Stimulated activated effector memory CD8-positive, alpha-beta T cell treated with anti-CD3 and anti-CD28 coated beads, Interleukin-12 subunit alpha, Interleukin-12 subunit beta, amount 100 ng/mL, for 72 hours (primary cell): Measurements from ENCODE around the gene GPR15.
"Not testable (repeated sequence)": the region's sequence is repeated elsewhere in the genome, so short reads cannot be mapped to it uniquely, and the experiment has no call there.

ENCODE experiments used
- ATAC-seq: fragments of 150-1000 bp; cut with Tn5 transposase; 2 replicates; pipeline ENCODE4 v1.10.0; 2021
- DNase-seq, 2 donors: peaks; one replicate each; pipeline ENCODE4 v3.0.0; 2021 to 2022; ENCODE audit warnings: low spot score in 2 of 2
- H3K27ac Mint-ChIP-seq: one replicate; pipeline ENCODE4 v1.8.0; 2022; ENCODE audit warnings: mild to moderate bottlenecking, mixed read lengths
- H3K36me3 Mint-ChIP-seq: one replicate; pipeline ENCODE4 v1.8.0; 2022; ENCODE audit warnings: mild to moderate bottlenecking, mixed read lengths
- H3K4me1 Mint-ChIP-seq: one replicate; pipeline ENCODE4 v1.8.0; 2022; ENCODE audit warnings: mixed read lengths
- H3K4me3 Mint-ChIP-seq: one replicate; pipeline ENCODE4 v1.8.0; 2022; ENCODE audit warnings: mild to moderate bottlenecking, mixed read lengths
- H3K9me3 Mint-ChIP-seq: one replicate; pipeline ENCODE4 v1.8.0; 2022; ENCODE audit warnings: mixed read lengths

The GPR15 gene

DNA sequence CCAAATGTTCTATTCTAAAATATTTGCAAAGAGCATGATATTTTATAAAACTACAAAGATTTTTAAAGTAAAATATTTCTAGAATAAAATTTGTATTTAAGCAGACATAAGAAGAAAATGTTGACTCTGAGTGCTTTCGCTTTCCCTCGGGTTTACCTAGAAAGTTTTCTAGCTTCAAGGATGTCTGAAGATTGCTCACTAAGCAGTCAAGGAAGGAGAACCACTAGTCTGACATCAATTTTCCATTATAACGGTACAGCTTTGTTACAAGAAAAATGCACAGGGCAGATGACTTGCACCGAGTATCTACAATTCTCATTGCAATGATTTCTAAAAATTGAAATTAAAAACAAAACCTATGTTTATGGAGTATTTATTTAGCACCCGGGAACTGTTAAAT lies 14.2 kb downstream of the GPR15 start:
- Mint-ChIP-seq H3K4me3 (peak overlapping the region; percentile 40), H3K4me1 (peaks cover 40% of the 10 kb centered on the region)
- ATAC-seq: peak; percentile 95

DNA sequence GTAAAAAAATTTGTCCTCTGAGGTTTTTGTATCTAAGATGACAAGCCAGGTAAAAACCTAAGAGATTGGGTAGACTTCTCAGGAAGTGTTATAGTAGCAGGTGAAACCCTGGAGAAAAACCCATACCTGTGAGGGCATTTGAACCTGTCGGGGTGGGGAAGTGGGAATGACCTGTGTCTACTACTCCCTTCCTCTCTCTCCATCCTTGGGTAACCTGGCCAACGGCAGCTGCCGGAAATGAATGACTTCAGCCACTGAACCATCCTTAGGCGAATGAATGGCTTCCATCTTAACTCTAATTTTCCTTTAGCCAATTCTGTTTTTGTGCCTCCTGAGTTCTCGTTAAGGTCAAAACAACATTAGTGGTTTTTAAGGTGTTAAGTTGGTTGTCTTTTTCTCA lies 16.8 kb downstream of the GPR15 start:
- H3K9me3 Mint-ChIP-seq: no peaks in the 10 kb centered on the region
- peaks cover 29% of the 10 kb centered on the region for H3K36me3 Mint-ChIP-seq
- peaks cover 46% of the 10 kb centered on the region for H3K4me1 Mint-ChIP-seq
- no peak overlapping the region for H3K4me3 Mint-ChIP-seq
- ATAC-seq (no peak), DNase-seq (no peak)
- H3K27ac Mint-ChIP-seq: no peak overlapping the region

More for the DNA sequence above, 14.2 kb downstream of the GPR15 start:
- no peaks in the 10 kb centered on the region for H3K9me3 Mint-ChIP-seq
- H3K27ac Mint-ChIP-seq: peak overlapping the region; percentile 89
- peaks cover 8% of the 10 kb centered on the region for H3K36me3 Mint-ChIP-seq
- no peak for DNase-seq

DNA sequence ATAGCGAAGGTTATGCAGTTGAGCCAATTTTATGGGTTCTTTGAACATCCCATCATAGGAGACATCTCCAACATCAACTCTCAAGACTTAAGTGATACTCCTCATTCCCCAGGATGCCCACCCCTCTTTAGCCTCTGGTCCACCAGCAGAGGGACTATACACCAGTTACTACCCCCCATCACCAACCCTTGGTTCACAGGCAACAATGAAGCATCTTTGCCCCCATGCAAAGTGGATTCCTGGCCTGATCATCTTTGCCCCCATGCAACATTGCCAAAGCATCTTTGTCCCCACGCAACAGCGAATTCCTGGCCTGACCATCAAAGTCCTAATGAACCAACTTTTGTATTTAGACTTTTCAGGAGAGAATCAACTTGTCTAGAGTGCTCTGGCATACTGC lies 19.1 kb downstream of the GPR15 start:
- no peak overlapping the region for H3K4me3 Mint-ChIP-seq
- H3K4me1 Mint-ChIP-seq: peaks cover 66% of the 10 kb centered on the region
- peaks cover 52% of the 10 kb centered on the region for H3K36me3 Mint-ChIP-seq
- ATAC-seq (no peak), DNase-seq (no peak)
- peak overlapping the region; percentile 99 for H3K27ac Mint-ChIP-seq
- no peaks in the 10 kb centered on the region for H3K9me3 Mint-ChIP-seq

GRCh38 chr3:98551236-98551635 lies 19.5 kb downstream of the GPR15 start:
- peak overlapping the region; percentile 70 for H3K4me3 Mint-ChIP-seq
- peak overlapping the region; percentile 99 for H3K27ac Mint-ChIP-seq
- H3K4me1 Mint-ChIP-seq: peaks cover 67% of the 10 kb centered on the region
- peaks cover 56% of the 10 kb centered on the region for H3K36me3 Mint-ChIP-seq
- H3K9me3 Mint-ChIP-seq: no peaks in the 10 kb centered on the region
- DNase-seq (no peak), ATAC-seq (no peak)

- Mint-ChIP-seq H3K4me3 (peak overlapping the region; percentile 70), H3K9me3 (no peaks in the 10 kb centered on the region), H3K27ac (peak overlapping the region; percentile 99), H3K4me1 (peaks cover 68% of the 10 kb centered on the region), H3K36me3 (peaks cover 61% of the 10 kb centered on the region)
- ATAC-seq (no peak), DNase-seq (no peak)
Measured at GRCh38 chr3:98551754-98552153, 20.0 kb downstream of the GPR15 start.

DNA sequence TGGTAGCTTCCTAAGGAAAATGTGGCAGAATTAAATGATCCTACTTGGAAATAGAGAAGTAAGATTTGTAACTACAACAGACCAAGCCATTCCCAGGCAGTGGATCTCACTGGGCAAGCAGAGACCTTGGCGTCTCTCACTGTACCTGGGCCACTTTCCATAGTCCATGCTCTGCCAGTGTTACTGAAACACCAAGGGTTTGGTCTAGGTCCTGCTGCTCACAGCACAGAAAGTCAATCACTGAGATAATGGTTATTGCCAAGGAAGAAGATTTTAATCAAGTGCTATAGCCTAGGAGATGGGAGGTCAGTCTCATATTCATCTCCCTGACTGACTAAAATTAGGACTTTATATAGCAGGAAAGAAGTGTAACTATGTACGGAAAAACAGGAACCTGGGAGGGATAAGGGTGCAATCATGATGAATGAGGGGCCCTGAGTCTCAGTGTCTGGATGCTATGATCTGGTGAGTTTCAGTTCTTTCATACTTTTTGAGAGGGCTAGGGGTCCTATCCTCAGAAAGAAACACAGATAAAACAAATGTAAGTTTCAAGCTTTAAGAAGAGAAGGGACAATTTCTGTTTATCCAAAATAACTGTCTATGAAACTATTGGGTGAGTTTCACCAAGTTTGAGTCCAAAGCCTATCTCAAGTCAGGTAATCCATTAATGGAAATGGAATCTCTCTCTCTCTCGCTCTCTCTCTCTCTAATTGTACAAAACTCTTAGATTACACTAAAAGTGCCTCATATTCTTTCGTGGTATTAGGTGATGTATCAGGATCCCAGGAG lies 20.6 kb downstream of the GPR15 start:
- ATAC-seq (no peak), DNase-seq (no peak)
- peak overlapping the region; percentile 70 for H3K4me3 Mint-ChIP-seq
- peak overlapping the region; percentile 99 for H3K27ac Mint-ChIP-seq
- peaks cover 68% of the 10 kb centered on the region for H3K36me3 Mint-ChIP-seq
- no peaks in the 10 kb centered on the region for H3K9me3 Mint-ChIP-seq
- peaks cover 75% of the 10 kb centered on the region for H3K4me1 Mint-ChIP-seq

- ATAC-seq (no peak), DNase-seq (no peak)
- Mint-ChIP-seq H3K4me3 (peak overlapping the region; percentile 70), H3K36me3 (peaks cover 72% of the 10 kb centered on the region), H3K4me1 (peaks cover 82% of the 10 kb centered on the region), H3K27ac (peak overlapping the region; percentile 99), H3K9me3 (no peaks in the 10 kb centered on the region)
Measured at GRCh38 chr3:98553021-98553563, 21.3 kb downstream of the GPR15 start.

- H3K36me3 Mint-ChIP-seq: peaks cover 72% of the 10 kb centered on the region
- peaks cover 88% of the 10 kb centered on the region for H3K4me1 Mint-ChIP-seq
- peak overlapping the region; percentile 99 for H3K27ac Mint-ChIP-seq
- peak overlapping the region; percentile 70 for H3K4me3 Mint-ChIP-seq
- ATAC-seq (no peak), DNase-seq (no peak)
- no peaks in the 10 kb centered on the region for H3K9me3 Mint-ChIP-seq
Measured at GRCh38 chr3:98553753-98554152, 22.0 kb downstream of the GPR15 start.

GRCh38 chr3:98554580-98554979 lies 22.8 kb downstream of the GPR15 start:
- H3K4me1 Mint-ChIP-seq: peaks cover 90% of the 10 kb centered on the region
- ATAC-seq (no peak), DNase-seq (no peak)
- peak overlapping the region; percentile 70 for H3K4me3 Mint-ChIP-seq
- peak overlapping the region; percentile 99 for H3K27ac Mint-ChIP-seq
- H3K9me3 Mint-ChIP-seq: no peaks in the 10 kb centered on the region
- H3K36me3 Mint-ChIP-seq: peaks cover 72% of the 10 kb centered on the region

DNA sequence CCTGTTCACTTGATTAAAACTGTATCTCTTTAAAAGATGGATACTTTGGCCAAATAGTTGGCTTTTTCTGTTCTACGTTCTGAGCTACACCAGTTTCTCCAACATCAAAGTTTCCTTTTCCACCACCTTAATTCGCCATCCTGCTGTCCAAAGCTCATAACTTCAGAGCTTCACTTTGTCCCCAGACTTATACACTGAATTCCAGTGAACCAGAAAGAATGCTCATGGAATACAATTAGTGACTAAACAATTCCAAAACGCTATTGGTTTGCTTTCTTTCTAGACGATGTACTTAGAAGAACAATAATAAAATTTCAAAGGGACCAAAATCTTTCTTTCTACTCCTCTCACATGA lies 23.2 kb downstream of the GPR15 start:
- no peak for ATAC-seq
- Mint-ChIP-seq H3K4me3 (peak overlapping the region; percentile 70), H3K9me3 (no peaks in the 10 kb centered on the region), H3K27ac (peak overlapping the region; percentile 99), H3K4me1 (peaks cover 85% of the 10 kb centered on the region), H3K36me3 (peaks cover 72% of the 10 kb centered on the region)
- no peak for DNase-seq

DNA sequence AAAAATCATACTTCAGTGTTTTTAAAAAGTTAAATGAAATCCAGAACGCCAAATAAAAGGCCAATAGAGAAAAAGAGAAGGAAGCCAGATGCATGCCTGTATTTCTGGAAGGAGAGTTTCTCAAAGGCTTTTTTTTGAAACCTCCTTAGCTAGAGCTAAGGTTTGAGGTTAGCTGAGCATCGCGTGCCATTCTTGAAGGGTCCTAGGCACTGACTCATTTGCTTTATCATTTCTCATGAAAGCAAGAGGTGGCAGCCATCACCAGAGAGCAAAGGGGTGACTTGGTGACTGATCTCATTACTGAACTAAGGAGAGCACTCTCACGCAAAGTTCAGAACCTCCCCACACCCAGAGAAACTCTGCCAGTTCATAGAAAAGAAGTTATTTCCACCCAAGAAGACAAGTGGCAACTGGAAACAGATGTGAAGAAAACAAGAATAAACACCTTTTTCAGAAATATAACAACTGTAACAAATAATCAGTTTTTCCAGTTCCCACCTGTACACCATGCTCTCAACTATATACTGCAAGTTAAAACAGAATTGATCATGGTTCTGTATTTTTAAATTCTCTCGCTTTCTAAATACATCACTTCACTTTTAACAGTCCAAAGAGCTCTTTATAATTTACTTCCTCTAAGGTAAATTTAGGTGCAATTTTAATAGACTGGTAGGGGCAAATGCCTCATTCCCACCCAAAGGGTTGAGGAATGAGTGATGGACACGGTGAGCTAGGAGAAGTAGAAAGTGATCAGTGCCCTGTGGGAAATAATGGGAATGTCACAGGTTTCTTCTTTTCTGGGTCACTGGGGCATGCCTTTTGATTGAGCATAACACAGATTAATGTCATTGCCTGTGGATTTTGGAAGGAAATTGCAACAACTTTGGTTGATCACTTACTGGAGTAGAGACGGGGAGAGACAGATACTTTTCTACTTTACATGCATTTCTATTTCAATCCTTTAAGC lies 24.7 kb downstream of the GPR15 start:
- Mint-ChIP-seq H3K4me1 (peaks cover 83% of the 10 kb centered on the region), H3K4me3 (peak overlapping the region; percentile 70), H3K27ac (peak overlapping the region; percentile 99), H3K9me3 (no peaks in the 10 kb centered on the region), H3K36me3 (peaks cover 63% of the 10 kb centered on the region)
- peak; percentile 93 for ATAC-seq
- DNase-seq: peak in 1 of 2 donors; percentile 86

- peaks cover 73% of the 10 kb centered on the region for H3K4me1 Mint-ChIP-seq
- H3K4me3 Mint-ChIP-seq: peak overlapping the region; percentile 70
- peak overlapping the region; percentile 99 for H3K27ac Mint-ChIP-seq
- no peaks in the 10 kb centered on the region for H3K9me3 Mint-ChIP-seq
- peak in 1 of 2 donors; percentile 78 for DNase-seq
- peaks cover 53% of the 10 kb centered on the region for H3K36me3 Mint-ChIP-seq
- ATAC-seq: peak; percentile 80
Measured at GRCh38 chr3:98557324-98558010, 25.7 kb downstream of the GPR15 start.

DNA sequence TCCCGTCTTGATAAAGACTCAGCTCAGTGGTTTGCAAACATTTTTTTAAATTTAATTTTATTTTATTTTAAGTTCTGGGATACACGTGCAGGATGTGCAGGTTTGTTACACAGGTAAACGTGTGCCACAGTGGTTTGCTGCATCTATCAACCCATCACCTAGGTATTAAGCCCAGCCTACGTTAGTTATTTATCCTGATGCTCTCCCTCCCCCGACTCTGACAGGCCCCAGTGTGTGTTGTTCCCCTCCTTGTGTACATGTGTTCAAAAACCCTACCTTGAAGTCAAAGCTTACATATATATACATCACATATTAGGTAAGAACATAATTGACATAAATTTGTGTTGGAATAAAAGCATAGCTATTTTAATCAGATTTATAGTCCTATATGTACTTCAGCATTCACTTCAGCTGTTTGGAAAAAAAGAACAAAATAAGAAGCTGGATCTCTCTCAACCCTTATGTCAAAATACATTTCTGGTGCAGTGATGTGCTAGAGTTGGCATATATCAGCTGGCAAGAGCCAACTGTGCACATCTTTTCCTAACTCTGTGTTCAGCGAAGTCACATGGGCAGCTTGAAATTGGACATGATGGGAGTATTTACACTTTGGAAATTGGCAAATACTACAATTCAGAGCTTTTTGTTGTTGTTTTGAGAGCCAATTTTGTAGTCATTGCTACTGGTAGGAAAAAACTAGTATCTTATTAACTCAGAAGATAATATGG lies 26.5 kb downstream of the GPR15 start:
- no peaks in the 10 kb centered on the region for H3K9me3 Mint-ChIP-seq
- H3K36me3 Mint-ChIP-seq: peaks cover 45% of the 10 kb centered on the region
- peak overlapping the region; percentile 99 for H3K27ac Mint-ChIP-seq
- H3K4me1 Mint-ChIP-seq: peaks cover 71% of the 10 kb centered on the region
- no peak for ATAC-seq
- H3K4me3 Mint-ChIP-seq: peak overlapping the region; percentile 70
- no peak for DNase-seq

- not testable (repeated sequence) for ATAC-seq, H3K27ac Mint-ChIP-seq, H3K9me3 Mint-ChIP-seq, H3K4me3 Mint-ChIP-seq, DNase-seq
- Mint-ChIP-seq H3K4me1 (peaks cover 72% of the 10 kb centered on the region), H3K36me3 (peaks cover 45% of the 10 kb centered on the region)
Measured at GRCh38 chr3:98559769-98560168, 28.0 kb downstream of the GPR15 start.
